ENCODE measurements around the gene TBC1D13.
"Not testable (repeated sequence)": the region's sequence is repeated elsewhere in the genome, so short reads cannot be mapped to it uniquely, and the experiment has no call there.

TBC1D13 gene

GRCh38 chr9:128845186-128845931 is 58.3 kb downstream of the TBC1D13 start:
- no peak for DNase-seq (ENCODE audit: low read depth in 2 of 2)

GRCh38 chr9:128846680-128847030 is 59.6 kb downstream of the TBC1D13 start:
- DNase-seq (ENCODE audit: low read depth in 2 of 2) = no peak

GRCh38 chr9:128847803-128848202 is 60.8 kb downstream of the TBC1D13 start:
- no peak for DNase-seq (ENCODE audit: low read depth in 2 of 2)

- not testable (repeated sequence) for DNase-seq (ENCODE audit: low read depth in 2 of 2)
Measured at GRCh38 chr9:128851024-128851423, 64.0 kb downstream of the TBC1D13 start.

GRCh38 chr9:128851779-128852600 is 64.9 kb downstream of the TBC1D13 start:
- DNase-seq (ENCODE audit: low read depth in 2 of 2) = not testable (repeated sequence)

- not testable (repeated sequence) for DNase-seq (ENCODE audit: low read depth in 2 of 2)
Measured at GRCh38 chr9:128852646-128853045, 65.6 kb downstream of the TBC1D13 start.

- not testable (repeated sequence) for DNase-seq (ENCODE audit: low read depth in 2 of 2)
Measured at GRCh38 chr9:128854454-128854853, 67.4 kb downstream of the TBC1D13 start.

- not testable (repeated sequence) for DNase-seq (ENCODE audit: low read depth in 2 of 2)
Measured at GRCh38 chr9:128858476-128858875, 71.4 kb downstream of the TBC1D13 start.

Measured in stimulated activated CD4-positive, alpha-beta T cell treated with anti-CD3 and anti-CD28 coated beads, Interleukin-12 subunit alpha, Interleukin-12 subunit beta, amount 100 ng/mL, for 24 hours (primary cell).